Endothelial cell of umbilical vein (primary cell): ENCODE data around the gene TBC1D8B. TPM values are rescaled to one million over a fixed set of nuclear protein-coding genes. Genes with fewer than 3 reads are reported as not detected.

Experiments
- BruUV-seq: library from RNA; stranded (reverse); fragments of 400-500 nt; replicated peaks from 2 replicates; lab custom pipeline; 2021; lab: Mats Ljungman, UMichigan
- CTCF ChIA-PET: fragments of 300-600, 350-600 bp; sonication (Branson Sonifier 250); formaldehyde crosslinking; loops from one replicate; lab custom pipeline; 2021; ENCODE audit warnings: antibody characterized with exemption, inconsistent platforms; lab: Charles Lee
- POLR2A ChIA-PET: fragments of 300-600, 350-600 bp; sonication (Branson Sonifier 250); formaldehyde crosslinking; loops from one replicate; lab custom pipeline; 2021; ENCODE audit warnings: antibody characterized with exemption, inconsistent platforms; lab: Charles Lee
- DNase-seq: peaks from one replicate; pipeline ENCODE4 v3.0.0-alpha.2; 2011; ENCODE audit warnings: low read depth, low spot score
- FAIRE-seq: peaks from 2 replicates; lab custom pipeline; 2011; peaks lifted over from hg19 to GRCh38; lab: Jason Lieb, UNC
- H2AFZ ChIP-seq: 2 replicates; pipeline ENCODE4 v1.6.0; 2012; ENCODE audit warnings: low read depth, low read length, control low read depth, inconsistent platforms
- H3K27ac ChIP-seq: 2 replicates; pipeline ENCODE4 v1.5.1; 2011; ENCODE audit warnings: low read depth, mild to moderate bottlenecking, control low read depth, low read length, moderate library complexity; ENCODE audit not compliant: insufficient read depth
- H3K27me3 ChIP-seq, 2 experiments: 2 replicates each; pipeline versions ENCODE4 v1.6.0 to v1.6.1; 2011; ENCODE audit warnings: low read length in 2 of 2, mixed read lengths in 1 of 2; ENCODE audit not compliant: control insufficient read depth in 2 of 2, insufficient read depth in 2 of 2
- H3K36me3 ChIP-seq, 2 experiments: 2 replicates in 1 of 2; 3 replicates in 1 of 2; pipeline ENCODE4 v1.5.1; 2011; ENCODE audit warnings: low read length in 2 of 2, mild to moderate bottlenecking in 1 of 2, moderate library complexity in 1 of 2; ENCODE audit not compliant: control insufficient read depth in 2 of 2, insufficient read depth in 2 of 2; ENCODE audit errors: extremely low read depth in 1 of 2
- H3K4me1 ChIP-seq: 3 replicates; pipeline ENCODE4 v1.5.1; 2011; ENCODE audit warnings: mild to moderate bottlenecking, low read length; ENCODE audit not compliant: control insufficient read depth, insufficient read depth; ENCODE audit errors: extremely low read depth
- H3K4me2 ChIP-seq: 2 replicates; pipeline ENCODE4 v1.6.1; 2011; ENCODE audit warnings: low read length, control low read depth, mixed read lengths; ENCODE audit not compliant: insufficient read depth
- H3K4me3 ChIP-seq, 3 experiments: fragments of 200-600 bp in 1 of 3; sonication (generic), shearing (Covaris generic) in 1 of 3; replicated peaks in 1 of 3; 2 replicates each; pipeline ENCODE4 v1.5.1; 2011 to 2016; ENCODE audit warnings: control low read depth in 3 of 3, low read length in 3 of 3, mild to moderate bottlenecking in 2 of 3, inconsistent platforms in 1 of 3, low read depth in 1 of 3, moderate library complexity in 1 of 3; ENCODE audit not compliant: insufficient read depth in 1 of 3
- H3K79me2 ChIP-seq: 2 replicates; pipeline ENCODE4 v1.6.0; 2012; ENCODE audit warnings: low read length, inconsistent platforms; ENCODE audit not compliant: control insufficient read depth, insufficient read depth
- H3K9ac ChIP-seq: replicated peaks from 2 replicates; pipeline ENCODE3; 2011; ENCODE audit warnings: low read length, control low read depth; ENCODE audit not compliant: insufficient read depth; ENCODE audit errors: extremely low read depth
- H3K9me1 ChIP-seq: replicated peaks from 3 replicates; pipeline ENCODE4 v1.6.0; 2011; ENCODE audit warnings: mild to moderate bottlenecking, low read length; ENCODE audit not compliant: control insufficient read depth, insufficient read depth; ENCODE audit errors: extremely low read depth
- H3K9me3 ChIP-seq: replicated peaks from 2 replicates; pipeline ENCODE4 v1.5.1; 2012; ENCODE audit warnings: low read length, inconsistent platforms; ENCODE audit not compliant: control insufficient read depth, insufficient read depth
- H4K20me1 ChIP-seq: replicated peaks from 2 replicates; pipeline ENCODE3; 2011; ENCODE audit warnings: mild to moderate bottlenecking, low read length; ENCODE audit not compliant: control insufficient read depth, insufficient read depth; ENCODE audit errors: extremely low read depth
- CTCF ChIP-seq, 2 donors: IDR thresholded peaks; 1 replicate in 1 of 2; 2 replicates in 1 of 2; pipeline ENCODE4 v1.5.1; 2011; ENCODE audit warnings: low read length in 2 of 2, mild to moderate bottlenecking in 2 of 2, moderate library complexity in 2 of 2, control low read depth in 1 of 2, inconsistent platforms in 1 of 2, low read depth in 1 of 2; ENCODE audit not compliant: insufficient read depth in 1 of 2; ENCODE audit errors: extremely low read depth in 1 of 2
- EZH2 ChIP-seq: IDR thresholded peaks from 2 replicates; pipeline ENCODE4 v1.6.1; 2012; ENCODE audit warnings: borderline replicate concordance, low read depth, mild to moderate bottlenecking, moderate library complexity, low read length, inconsistent platforms; ENCODE audit not compliant: severe bottlenecking
- FOS ChIP-seq: IDR thresholded peaks from 2 replicates; pipeline ENCODE4 v1.6.1; 2011; ENCODE audit warnings: mild to moderate bottlenecking, low read length, moderate library complexity, borderline replicate concordance; ENCODE audit not compliant: insufficient read depth
- GATA2 ChIP-seq: IDR thresholded peaks from 2 replicates; pipeline ENCODE4 v1.7.0; 2011; ENCODE audit warnings: low read depth, mild to moderate bottlenecking, moderate library complexity, mixed read lengths, low read length; ENCODE audit not compliant: insufficient read length, insufficient read depth
- JUN ChIP-seq: IDR thresholded peaks from 2 replicates; pipeline ENCODE4 v1.6.1; 2011; ENCODE audit warnings: borderline replicate concordance, low read depth; ENCODE audit not compliant: insufficient read length, insufficient read depth
- MAX ChIP-seq: IDR thresholded peaks from 2 replicates; pipeline ENCODE4 v1.6.1; 2011; ENCODE audit not compliant: insufficient read depth, insufficient read length
- MYC ChIP-seq: IDR thresholded peaks from one replicate; pipeline ENCODE4 v1.6.1; 2011; ENCODE audit warnings: mild to moderate bottlenecking, low read depth, low read length
- POLR2A ChIP-seq: IDR thresholded peaks from 2 replicates; pipeline ENCODE4 v1.6.1; 2012; ENCODE audit warnings: low read depth, mild to moderate bottlenecking, control low read depth, low read length
- POLR2AphosphoS5 ChIP-seq: IDR thresholded peaks from 2 replicates; pipeline ENCODE4 v1.6.1; 2012; ENCODE audit warnings: low read depth, mild to moderate bottlenecking, control low read depth, low read length, moderate library complexity; ENCODE audit not compliant: insufficient read depth
- dilution Hi-C: fragments of 300-500 bp; cut with MboI; formaldehyde crosslinking; loops from one replicate; pipeline ENCODE4 v1.15.0; 2019; ENCODE audit warnings: low sequenced_read_pairs; ENCODE audit not compliant: extremely low pct_ligation_motif_present
- intact Hi-C: fragments of 100-400 bp; cut with micrococcal nuclease; formaldehyde crosslinking; loops from one replicate; pipeline ENCODE4 v1.10.0; 2022
- polyA plus RNA-seq, 4 experiments: library from polyadenylated mRNA; depleted of rRNA in 3 of 4; stranded (reverse) in 3 of 4; unstranded in 1 of 4; fragments of >200 nt; gene quantifications; 2 replicates each; pipeline versions ENCODE4 v1.2.1 to v1.2.3, GENCODE V29; 2011 to 2012; ENCODE audit warnings: missing spikeins in 1 of 4
- total RNA-seq: library from RNA; stranded (reverse); gene quantifications from 2 replicates; pipeline ENCODE4 v1.2.3, GENCODE V29; 2021

TBC1D8B gene
- total and polyA plus RNA-seq, 2 donors (not counting 3 experiments of a cell fraction or from before 2014, with no cell fraction given): 1.4 to 3.9 TPM

- no peaks in the 10 kb centered on the region for H3K27me3 ChIP-seq
- ChIA-PET CTCF (interaction anchor here (4.3 to 7.7 kb wide), 2 partner anchors 50 to 59 kb away, joined by 44 to 85 read pairs; no protein-coding TSS in a partner anchor), POLR2A (no interaction called here)
- H3K4me2 ChIP-seq: no peak overlapping the region
- no peaks in the 10 kb centered on the region for H3K9me3 ChIP-seq
- H3K27ac ChIP-seq: no peak overlapping the region
- H3K9me1 ChIP-seq: no peaks in the 10 kb centered on the region
- no peaks in the 10 kb centered on the region for H4K20me1 ChIP-seq
- H3K36me3 ChIP-seq: no peaks in the 10 kb centered on the region
- H2AFZ ChIP-seq: no peak overlapping the region
- no peak overlapping the region for H3K9ac ChIP-seq
- no TSS peak for BruUV-seq
- no peaks in the 10 kb centered on the region for H3K79me2 ChIP-seq
- no peak overlapping the region for H3K4me3 ChIP-seq
- intact Hi-C loops (no loop called here), dilution Hi-C loops (no loop called here)
- TF ChIP-seq EZH2 (no peak), FOS (no peak), POLR2A (no peak), MYC (no peak), MAX (no peak), POLR2AphosphoS5 (no peak), CTCF (IDR thresholded peaks at IDR 0.05; ENCODE audit: extremely low read depth in 1 of 2, insufficient read depth in 1 of 2, low read depth in 1 of 2, low read length in 2 of 2) (no peak), JUN (no peak), GATA2 (no peak)
- DNase-seq (no peak), FAIRE-seq (no peak)
- H3K4me1 ChIP-seq: no peaks in the 10 kb centered on the region
Measured at GRCh38 chrX:106901341-106901740, 98.9 kb downstream of the TBC1D8B start.
